Upper lobe of right lung (tissue), 1 donor: ENCODE measurements around the gene TSHR. TPM values are rescaled to one million over a fixed set of nuclear protein-coding genes. Genes with fewer than 3 reads are reported as not detected.
"Not testable (repeated sequence)": the region's sequence is repeated elsewhere in the genome, so short reads cannot be mapped to it uniquely, and the experiment has no call there.

Experiments used
- ATAC-seq: fragments of 200-7000 bp; cut with Tn5 transposase; one replicate; pipeline ENCODE4 v1.9.1; 2020; ENCODE audit warnings: mild to moderate bottlenecking, moderate library complexity
- DNase-seq: peaks from one replicate; pipeline ENCODE4 v3.0.0-alpha.2; 2020
- H3K27ac ChIP-seq: fragments of 200-600 bp; one replicate; pipeline ENCODE4 v1.8.0; 2022
- H3K27me3 ChIP-seq: fragments of 200-600 bp; one replicate; pipeline ENCODE4 v1.8.0; 2022; ENCODE audit warnings: mild to moderate bottlenecking
- H3K36me3 ChIP-seq: fragments of 200-600 bp; one replicate; pipeline ENCODE4 v1.8.0; 2022
- H3K4me1 ChIP-seq: fragments of 200-600 bp; one replicate; pipeline ENCODE4 v1.8.0; 2022
- H3K4me3 ChIP-seq: fragments of 200-600 bp; one replicate; pipeline ENCODE4 v1.8.0; 2022; ENCODE audit warnings: mild to moderate bottlenecking
- H3K9me3 ChIP-seq: fragments of 200-600 bp; one replicate; pipeline ENCODE4 v1.8.0; 2022
- CTCF ChIP-seq: fragments of 200-600 bp; IDR thresholded peaks from one replicate; pipeline ENCODE4 v1.8.0; 2022; ENCODE audit warnings: antibody characterized with exemption
- intact Hi-C: fragments of 100-400 bp; cut with DNase I; formaldehyde crosslinking; loops from one replicate; pipeline ENCODE4 v1.11.0; 2022
- total RNA-seq: library from RNA; stranded (reverse); fragmentation: NEBNext Ultra II Directional; extraction: Animal tissue kit (Norgen Biotek cat#: 25700); gene quantifications from one replicate; pipeline ENCODE4 v1.2.1, GENCODE V29; 2021
- donor health status: DM: no; HTN: yes; CAD: no; lungs with severe emphysema.

Gene TSHR
- total RNA-seq, 1 donor from 2014 or later: not detected

GRCh38 chr14:81103443-81103842, 148.0 kb downstream of the TSHR start:
- DNase-seq: no peak
- Histone ChIP-seq H3K4me1 (no peaks in the 10 kb centered on the region), H3K36me3 (no peaks in the 10 kb centered on the region), H3K4me3 (no peak overlapping the region), H3K27me3 (no peaks in the 10 kb centered on the region), H3K27ac (no peak overlapping the region), H3K9me3 (no peaks in the 10 kb centered on the region)
- intact Hi-C loops: no loop called here
- no peak for ATAC-seq
- no peak for TF ChIP-seq CTCF

GRCh38 chr14:81105378-81105777, 150.0 kb downstream of the TSHR start:
- no peak for DNase-seq
- Histone ChIP-seq H3K27me3 (no peaks in the 10 kb centered on the region), H3K4me1 (no peaks in the 10 kb centered on the region), H3K4me3 (no peak overlapping the region), H3K9me3 (no peaks in the 10 kb centered on the region), H3K36me3 (no peaks in the 10 kb centered on the region), H3K27ac (no peak overlapping the region)
- intact Hi-C loops: no loop called here
- TF ChIP-seq CTCF: no peak
- ATAC-seq: no peak

GRCh38 chr14:81105961-81106360, 150.5 kb downstream of the TSHR start:
- H3K36me3 ChIP-seq: no peaks in the 10 kb centered on the region
- TF ChIP-seq CTCF: no peak
- H3K27ac ChIP-seq: no peak overlapping the region
- H3K4me3 ChIP-seq: no peak overlapping the region
- no peaks in the 10 kb centered on the region for H3K27me3 ChIP-seq
- DNase-seq: no peak
- no peaks in the 10 kb centered on the region for H3K4me1 ChIP-seq
- H3K9me3 ChIP-seq: no peaks in the 10 kb centered on the region
- intact Hi-C loops: no loop called here
- no peak for ATAC-seq

GRCh38 chr14:81110186-81110585, 154.8 kb downstream of the TSHR start:
- Histone ChIP-seq H3K4me3 (no peak overlapping the region), H3K27ac (no peak overlapping the region), H3K36me3 (no peaks in the 10 kb centered on the region), H3K27me3 (no peaks in the 10 kb centered on the region), H3K4me1 (no peaks in the 10 kb centered on the region), H3K9me3 (no peaks in the 10 kb centered on the region)
- intact Hi-C loops: no loop called here
- no peak for ATAC-seq
- no peak for DNase-seq
- no peak for TF ChIP-seq CTCF

- intact Hi-C loops: no loop called here
- no peak overlapping the region for H3K27ac ChIP-seq
- H3K4me3 ChIP-seq: no peak overlapping the region
- no peaks in the 10 kb centered on the region for H3K27me3 ChIP-seq
- no peak for TF ChIP-seq CTCF
- H3K9me3 ChIP-seq: no peaks in the 10 kb centered on the region
- no peak for DNase-seq
- no peaks in the 10 kb centered on the region for H3K36me3 ChIP-seq
- no peaks in the 10 kb centered on the region for H3K4me1 ChIP-seq
- ATAC-seq: peak; percentile 48
These were observed 157.8 kb downstream of the TSHR start for GRCh38 chr14:81113176-81113575.

GRCh38 chr14:81113945-81114820, 158.8 kb downstream of the TSHR start:
- ATAC-seq, DNase-seq: not testable (repeated sequence)

More at GRCh38 chr14:81113945-81114820, 158.8 kb downstream of the TSHR start:
- H3K9me3 ChIP-seq, H3K27ac ChIP-seq, H3K4me3 ChIP-seq, H3K27me3 ChIP-seq, intact Hi-C loops, H3K36me3 ChIP-seq, H3K4me1 ChIP-seq: not testable (repeated sequence)
